ENCODE results near the gene SEC61B.
A peak's percentile ranks its signal among the peaks of the same experiment; 100 is the strongest.

DNA sequence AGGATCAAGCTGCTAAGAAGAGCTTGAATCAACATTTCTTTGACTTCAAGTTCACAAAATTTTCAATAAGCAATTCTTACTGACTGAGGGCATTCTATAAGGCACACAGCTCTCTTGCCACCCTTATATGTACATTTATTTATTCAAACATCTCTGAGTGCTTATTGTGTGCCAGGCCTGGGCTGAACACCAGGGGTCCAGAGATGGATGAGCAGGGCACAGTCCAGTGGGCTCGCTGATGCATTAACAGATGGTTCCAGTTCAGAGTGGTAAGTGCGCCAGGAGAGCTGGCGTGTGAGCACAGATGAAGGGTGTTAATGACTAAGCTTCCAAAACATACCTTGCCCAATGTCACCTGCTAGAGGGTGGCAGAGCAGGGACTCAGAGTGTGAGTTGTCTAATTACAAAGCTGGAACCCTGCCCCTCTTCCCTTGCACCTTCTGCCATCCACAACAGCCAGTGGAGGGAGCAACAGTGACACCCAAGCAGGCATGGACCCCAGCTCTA is 24.9 kb upstream of the SEC61B start:
- TF ChIP-seq JUND (IDR thresholded peaks at IDR 0.05) = no peak
- peak in 2 of 3 experiments; percentile 11 to 13; a peak in 2 of 6 replicates for TF ChIP-seq CTCF (IDR thresholded peaks at IDR 0.05 in 2 of 3, conservative IDR thresholded peaks at IDR 0.05 in 1 of 3; ENCODE audit: borderline replicate concordance in 1 of 3, insufficient read depth in 1 of 3, low read depth in 2 of 3, low read length in 2 of 3)
- no peak for TF ChIP-seq POLR2AphosphoS5 (IDR thresholded peaks at IDR 0.05; ENCODE audit: low read depth, low read length)
- no peak for TF ChIP-seq POLR2A (IDR thresholded peaks at IDR 0.05; ENCODE audit: borderline replicate concordance, extremely low read depth, insufficient read depth, insufficient read length)
- TF ChIP-seq EZH2phosphoT487 (IDR thresholded peaks at IDR 0.05; ENCODE audit: borderline replicate concordance) = no peak
- no peak for TF ChIP-seq SIN3A (IDR thresholded peaks at IDR 0.05; ENCODE audit: low read depth)
- no peak for TF ChIP-seq MAX (IDR thresholded peaks at IDR 0.05)
- TF ChIP-seq EZH2 (IDR thresholded peaks at IDR 0.05) = no peak
- TF ChIP-seq FOSL1 (IDR thresholded peaks at IDR 0.05; ENCODE audit: low read depth) = no peak
- TF ChIP-seq TCF7L2 (IDR thresholded peaks at IDR 0.05; ENCODE audit: borderline replicate concordance, extremely low read depth, insufficient read depth, insufficient read length) = no peak
